ENCODE results near the gene GPR179. TPM values are rescaled to one million over a fixed set of nuclear protein-coding genes. Genes with fewer than 3 reads are reported as not detected.

GPR179 gene
- total RNA-seq, 1 donor from 2014 or later: 0.14 TPM

DNA sequence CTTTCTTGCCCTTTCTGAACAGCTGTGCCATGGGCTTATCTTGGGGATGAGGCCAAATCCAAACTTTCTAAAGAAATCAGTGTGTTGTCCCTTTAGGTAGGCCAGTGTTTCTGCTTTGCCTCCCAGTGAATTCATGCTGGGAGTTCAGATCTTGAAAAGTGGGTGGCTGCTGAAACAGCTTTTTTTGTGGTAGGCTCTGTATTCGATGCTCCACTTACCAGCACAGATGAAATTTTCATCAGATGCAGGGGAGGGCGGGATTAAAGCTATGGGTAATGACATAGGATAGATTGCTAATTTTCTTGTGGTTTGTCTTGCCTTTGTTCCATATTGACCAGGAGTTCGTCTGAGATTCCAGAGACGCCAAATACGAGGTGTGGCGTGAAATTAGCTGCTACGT is 10.7 kb upstream of the GPR179 start:
- no peaks in the 10 kb centered on the region for H3K9me3 Mint-ChIP-seq
- H3K27ac Mint-ChIP-seq: peak overlapping the region; percentile 3
- peak overlapping the region; percentile 87 for H3K4me3 Mint-ChIP-seq
- H3K36me3 Mint-ChIP-seq: peaks cover 10% of the 10 kb centered on the region
- peaks cover 55% of the 10 kb centered on the region for H3K4me1 Mint-ChIP-seq (ENCODE audit: unreplicated experiment)
- DNase-seq (ENCODE audit: extremely low spot score, unreplicated experiment): no peak
- no peaks in the 10 kb centered on the region for H3K27me3 Mint-ChIP-seq
- TF ChIP-seq, protein P1, sequence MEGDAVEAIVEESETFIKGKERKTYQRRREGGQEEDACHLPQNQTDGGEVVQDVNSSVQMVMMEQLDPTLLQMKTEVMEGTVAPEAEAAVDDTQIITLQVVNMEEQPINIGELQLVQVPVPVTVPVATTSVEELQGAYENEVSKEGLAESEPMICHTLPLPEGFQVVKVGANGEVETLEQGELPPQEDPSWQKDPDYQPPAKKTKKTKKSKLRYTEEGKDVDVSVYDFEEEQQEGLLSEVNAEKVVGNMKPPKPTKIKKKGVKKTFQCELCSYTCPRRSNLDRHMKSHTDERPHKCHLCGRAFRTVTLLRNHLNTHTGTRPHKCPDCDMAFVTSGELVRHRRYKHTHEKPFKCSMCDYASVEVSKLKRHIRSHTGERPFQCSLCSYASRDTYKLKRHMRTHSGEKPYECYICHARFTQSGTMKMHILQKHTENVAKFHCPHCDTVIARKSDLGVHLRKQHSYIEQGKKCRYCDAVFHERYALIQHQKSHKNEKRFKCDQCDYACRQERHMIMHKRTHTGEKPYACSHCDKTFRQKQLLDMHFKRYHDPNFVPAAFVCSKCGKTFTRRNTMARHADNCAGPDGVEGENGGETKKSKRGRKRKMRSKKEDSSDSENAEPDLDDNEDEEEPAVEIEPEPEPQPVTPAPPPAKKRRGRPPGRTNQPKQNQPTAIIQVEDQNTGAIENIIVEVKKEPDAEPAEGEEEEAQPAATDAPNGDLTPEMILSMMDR (conservative IDR thresholded peaks at IDR 0.05): no peak

GRCh38 chr17:38353668-38354067 is 9.9 kb upstream of the GPR179 start:
- Mint-ChIP-seq H3K27me3 (no peaks in the 10 kb centered on the region), H3K4me3 (peak overlapping the region; percentile 87), H3K36me3 (peaks cover 10% of the 10 kb centered on the region), H3K4me1 (ENCODE audit: unreplicated experiment) (peaks cover 51% of the 10 kb centered on the region), H3K27ac (no peak overlapping the region), H3K9me3 (no peaks in the 10 kb centered on the region)
- DNase-seq (ENCODE audit: extremely low spot score, unreplicated experiment): no peak
- TF ChIP-seq, protein P1 (conservative IDR thresholded peaks at IDR 0.05): no peak

- Mint-ChIP-seq H3K27ac (peak overlapping the region; percentile 63), H3K4me3 (peak overlapping the region; percentile 87), H3K9me3 (no peaks in the 10 kb centered on the region), H3K27me3 (no peaks in the 10 kb centered on the region), H3K4me1 (ENCODE audit: unreplicated experiment) (peaks cover 46% of the 10 kb centered on the region), H3K36me3 (peaks cover 10% of the 10 kb centered on the region)
- TF ChIP-seq, protein P1 (conservative IDR thresholded peaks at IDR 0.05): no peak
- DNase-seq (ENCODE audit: extremely low spot score, unreplicated experiment): no peak
These were observed 9.4 kb upstream of the GPR179 start for GRCh38 chr17:38353086-38353604.

- DNase-seq (ENCODE audit: extremely low spot score, unreplicated experiment): no peak
- H3K9me3 Mint-ChIP-seq: no peaks in the 10 kb centered on the region
- H3K4me3 Mint-ChIP-seq: peak overlapping the region; percentile 87
- peaks cover 10% of the 10 kb centered on the region for H3K36me3 Mint-ChIP-seq
- TF ChIP-seq, protein P1 (conservative IDR thresholded peaks at IDR 0.05): no peak
- H3K27ac Mint-ChIP-seq: peak overlapping the region; percentile 63
- H3K27me3 Mint-ChIP-seq: no peaks in the 10 kb centered on the region
- peaks cover 39% of the 10 kb centered on the region for H3K4me1 Mint-ChIP-seq (ENCODE audit: unreplicated experiment)
These were observed 8.7 kb upstream of the GPR179 start for GRCh38 chr17:38352245-38353085.

- no peaks in the 10 kb centered on the region for H3K27me3 Mint-ChIP-seq
- no peaks in the 10 kb centered on the region for H3K9me3 Mint-ChIP-seq
- peaks cover 10% of the 10 kb centered on the region for H3K36me3 Mint-ChIP-seq
- H3K27ac Mint-ChIP-seq: peak within 1 kb of the TSS; percentile 94
- DNase-seq (ENCODE audit: extremely low spot score, unreplicated experiment): peak; percentile 95
- peaks cover 30% of the 10 kb centered on the region for H3K4me1 Mint-ChIP-seq (ENCODE audit: unreplicated experiment)
- TF ChIP-seq, protein P1 (conservative IDR thresholded peaks at IDR 0.05): no peak
- H3K4me3 Mint-ChIP-seq: peak within 1 kb of the TSS; percentile 90
These were observed 7.9 kb upstream of the GPR179 start, which contains the start of gene SOCS7 for GRCh38 chr17:38351412-38352222. SOCS7 (plus strand) TSS chr17:38351844; CDS start chr17:38352053, 209 bp downstream.

All from type B pancreatic cell (in vitro differentiated cells).